NCI-H128 (cell line): Measurements from ENCODE around the gene EPHB1.

ENCODE experiments used
- DNase-seq: peaks from one replicate; lab custom pipeline; 2025; ENCODE audit not compliant: unreplicated experiment; lab: John Stamatoyannopoulos, UW

Gene EPHB1

DNA sequence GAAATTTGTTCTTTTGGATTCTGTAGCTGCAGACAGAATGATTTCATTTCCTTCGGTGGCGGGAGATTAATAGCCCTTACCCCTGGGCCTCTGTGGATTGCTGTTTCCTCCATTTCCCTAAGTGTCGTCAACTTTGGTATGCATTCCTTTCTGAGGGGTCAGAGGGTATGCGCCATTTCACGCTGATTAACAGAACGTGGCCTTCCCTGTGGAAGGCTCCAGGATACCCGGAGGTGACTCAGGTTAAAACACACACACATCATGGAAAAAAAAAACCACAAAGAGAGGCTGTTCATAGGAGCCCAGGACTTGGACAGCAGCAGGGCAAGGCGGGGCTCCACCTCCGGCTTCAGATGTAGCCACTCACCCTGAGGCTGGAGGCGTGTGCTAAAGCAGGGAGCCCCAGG, 51.9 kb downstream of the EPHB1 start:
- no peak for DNase-seq

DNA sequence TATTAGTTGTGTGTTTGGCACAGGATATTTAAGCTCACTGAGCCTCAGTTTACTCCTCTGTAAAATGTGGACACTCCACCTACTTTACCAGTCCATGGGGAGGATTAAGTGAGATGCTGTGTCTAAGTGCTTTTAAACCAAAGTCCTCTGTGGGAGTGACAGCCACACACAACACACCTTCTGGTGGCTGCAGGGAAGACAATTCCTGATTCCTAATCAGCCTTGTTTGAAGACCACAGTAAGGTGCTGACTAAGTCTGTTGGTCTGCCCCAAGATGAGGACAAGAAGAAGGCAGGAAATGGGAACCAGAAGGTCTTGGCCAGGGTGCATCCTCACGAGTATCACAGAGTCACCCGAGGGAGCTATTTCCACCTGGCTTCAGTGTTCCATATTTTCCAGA, 52.3 kb downstream of the EPHB1 start:
- DNase-seq = no peak

DNA sequence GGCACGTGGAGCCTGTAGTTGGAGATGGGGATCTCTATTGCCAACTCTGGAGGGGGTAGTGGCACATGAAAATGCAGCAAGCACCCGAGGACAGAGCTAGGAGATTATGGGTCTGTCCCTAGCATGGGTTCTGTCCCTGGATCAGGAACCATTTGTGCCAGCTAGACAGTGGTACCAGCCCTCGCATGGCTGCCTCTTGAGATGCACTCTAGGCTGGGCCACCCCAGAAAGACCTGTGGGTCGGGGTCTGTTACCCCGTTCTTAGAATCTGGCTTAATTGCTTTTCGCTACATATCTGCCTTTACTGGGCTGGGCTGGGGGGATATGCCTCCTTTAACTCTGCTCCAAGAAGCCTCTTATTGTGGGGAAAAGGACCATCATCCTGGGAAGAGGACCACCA, 54.5 kb downstream of the EPHB1 start:
- DNase-seq = no peak

DNA sequence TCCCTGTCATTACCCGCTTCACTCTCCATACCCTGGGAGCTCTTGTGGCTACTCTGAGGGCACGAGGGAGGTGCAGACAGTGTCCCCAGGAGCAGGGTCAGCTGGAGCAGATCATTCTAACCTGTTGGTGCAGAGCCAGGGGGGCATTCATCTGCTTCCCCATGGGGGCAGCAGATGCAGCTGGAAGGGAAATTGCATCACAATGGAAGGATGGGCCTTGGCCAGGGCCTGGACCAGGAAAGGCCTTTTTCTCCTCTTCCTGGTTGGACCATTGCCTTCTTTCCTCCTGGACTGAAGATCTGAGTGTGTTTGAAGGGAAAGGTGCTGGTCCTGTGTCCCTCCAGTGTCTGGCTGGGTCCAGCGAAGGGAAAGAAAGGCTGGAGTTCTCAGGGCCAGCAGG, 55.7 kb downstream of the EPHB1 start:
- DNase-seq = no peak

DNA sequence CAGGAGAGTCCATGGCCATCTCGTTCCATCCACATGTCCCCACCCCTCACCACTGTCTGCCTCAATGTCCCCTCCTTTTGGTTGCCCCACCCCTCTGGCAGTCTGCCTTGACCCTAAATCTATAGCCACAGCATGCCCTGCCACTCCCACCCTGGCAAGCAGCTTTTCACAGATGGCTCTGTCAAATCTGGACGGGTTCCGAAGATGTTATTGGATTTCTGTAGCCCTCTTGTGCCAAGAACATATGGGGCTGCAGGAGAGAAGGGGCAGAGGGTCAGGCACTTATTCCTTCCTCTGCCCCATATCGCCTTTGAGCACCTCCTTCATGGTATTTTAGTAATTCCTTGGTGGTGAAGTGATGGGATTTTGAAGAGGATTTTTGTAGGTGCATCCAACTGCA, 57.1 kb downstream of the EPHB1 start:
- DNase-seq = no peak

DNA sequence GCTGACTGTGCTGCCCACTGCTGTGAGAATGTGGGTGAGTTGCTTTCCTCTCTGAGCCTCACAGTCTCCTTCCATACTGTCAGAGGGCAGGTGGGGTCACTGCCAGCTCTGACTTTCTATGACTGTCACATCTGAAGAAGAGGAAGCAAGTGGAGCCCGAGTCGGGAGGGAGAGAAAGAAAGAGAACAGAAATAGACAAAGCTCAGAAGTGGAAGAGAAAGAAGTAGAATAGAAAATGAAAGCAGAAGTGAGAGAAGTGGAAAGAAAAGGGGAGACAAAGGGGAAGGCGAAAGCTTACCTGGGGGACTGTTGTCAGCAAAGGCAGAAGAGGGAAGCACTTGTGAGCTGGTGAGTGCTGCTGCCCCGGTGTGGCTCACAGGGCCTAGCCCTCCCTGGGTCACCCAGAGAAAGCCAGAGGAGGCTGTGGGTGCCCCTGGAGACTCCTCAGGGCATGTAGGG, 57.9 kb downstream of the EPHB1 start:
- DNase-seq = no peak

DNA sequence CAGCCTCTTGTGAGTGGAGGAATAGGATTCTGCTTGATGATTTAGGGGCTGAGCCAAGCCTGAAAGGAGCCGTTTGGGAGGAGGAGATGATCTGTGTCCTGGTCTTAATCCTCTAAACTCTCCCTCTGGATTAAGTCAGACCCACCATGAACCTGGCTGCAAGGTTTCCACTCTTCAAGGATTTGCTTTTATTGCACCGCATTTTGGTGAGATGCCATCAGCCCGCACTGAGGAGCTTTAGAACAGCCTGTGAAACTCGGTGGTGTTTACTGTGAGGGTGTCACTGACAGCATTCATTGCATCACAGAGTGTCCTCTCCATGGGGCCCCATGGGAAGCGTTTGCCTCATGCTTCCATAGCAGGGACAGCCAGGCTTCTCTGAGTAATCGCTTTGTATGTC, 59.2 kb downstream of the EPHB1 start:
- no peak for DNase-seq

DNA sequence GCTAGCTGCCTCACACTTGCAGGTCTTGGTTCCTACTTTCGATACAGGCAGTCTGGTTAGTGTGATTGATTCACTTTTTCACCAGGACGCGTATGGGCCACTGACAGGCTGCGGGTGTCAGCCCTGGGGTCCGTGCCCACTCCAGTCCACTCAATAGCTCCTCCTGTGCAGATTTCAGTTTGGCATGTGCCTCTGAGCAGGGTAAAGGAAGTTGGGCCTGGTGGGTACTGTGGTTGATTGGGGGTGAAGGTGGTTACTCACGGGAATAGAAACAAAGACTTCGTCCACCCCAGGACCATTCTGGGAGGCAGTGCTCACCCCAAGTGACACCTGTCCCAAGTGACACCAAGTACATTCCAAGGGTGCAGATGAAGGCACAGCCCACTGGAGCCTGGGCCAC, 62.3 kb downstream of the EPHB1 start:
- no peak for DNase-seq

DNA sequence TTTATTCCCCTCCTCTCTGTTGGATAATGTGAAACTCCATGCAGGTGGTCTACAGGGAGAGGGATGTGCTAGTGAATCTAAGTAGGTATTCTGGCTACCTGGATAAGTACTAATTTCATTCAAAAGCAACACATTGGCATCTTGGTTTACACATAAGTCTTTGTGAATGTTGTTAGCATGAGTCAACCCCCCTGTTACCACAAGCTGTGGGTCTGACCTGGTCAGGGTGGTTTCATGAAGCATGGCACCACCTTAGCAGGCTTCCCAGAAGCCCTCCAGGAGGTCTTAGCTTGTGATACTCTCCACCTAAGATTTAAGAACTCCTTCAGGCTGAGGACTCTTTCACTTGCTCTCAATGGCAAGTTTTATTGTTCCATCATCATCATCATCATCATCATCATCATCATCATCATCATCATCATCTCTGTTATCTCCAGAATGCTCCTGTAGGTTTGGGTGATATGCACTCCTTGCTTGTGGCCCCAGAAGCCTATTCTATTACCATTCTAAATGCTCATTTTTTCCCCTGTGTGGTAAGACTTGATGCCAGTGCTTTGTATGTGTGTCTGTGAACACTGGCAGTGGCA, 62.8 kb downstream of the EPHB1 start:
- no peak for DNase-seq

DNA sequence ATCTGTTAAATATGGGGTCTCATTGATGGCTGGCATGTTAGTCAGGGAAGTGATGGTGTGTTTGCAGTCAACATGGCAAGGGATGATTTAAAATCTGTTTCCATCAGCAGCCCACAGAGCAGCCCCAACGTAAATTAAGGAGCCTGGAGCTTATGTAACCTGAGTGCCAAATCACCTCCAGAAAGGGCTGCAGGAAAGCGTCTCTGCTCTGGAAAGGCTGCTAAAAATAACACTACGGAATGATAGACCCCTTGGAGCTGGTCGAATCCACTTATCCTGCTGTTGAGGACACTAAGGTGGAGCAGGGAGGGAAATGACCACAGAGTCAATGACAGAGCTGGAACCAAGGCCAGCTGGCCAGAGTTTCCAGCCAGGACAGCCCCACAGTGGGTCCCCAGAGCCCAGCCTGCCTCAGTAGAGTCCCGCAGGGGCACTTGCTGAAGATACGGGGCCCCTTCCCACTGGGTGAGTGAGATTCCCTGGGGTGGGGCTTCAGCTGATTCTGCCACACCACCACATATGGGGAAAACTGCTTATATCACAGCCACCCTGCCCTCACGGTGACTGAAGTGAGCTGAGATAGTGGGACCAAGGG, 63.5 kb downstream of the EPHB1 start:
- no peak for DNase-seq

DNA sequence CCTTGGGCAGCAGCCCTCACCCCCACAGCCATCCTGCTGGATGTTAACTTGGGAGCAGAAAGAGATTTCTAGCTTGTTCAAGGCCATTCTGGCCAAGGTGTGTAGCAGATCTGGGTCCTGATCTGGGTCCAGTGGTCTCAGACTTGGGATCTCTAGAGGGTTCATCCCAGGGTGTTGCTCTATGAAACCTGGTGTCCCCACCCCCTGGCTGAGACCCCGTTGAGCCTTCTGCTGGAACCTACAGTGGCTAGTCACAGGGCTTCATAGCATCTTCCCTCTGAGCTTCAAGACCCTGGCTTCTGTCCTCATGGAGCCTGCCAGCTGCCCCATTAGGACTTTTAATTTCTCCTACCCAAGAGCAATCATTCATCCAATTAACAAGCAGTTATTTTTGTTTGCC, 64.3 kb downstream of the EPHB1 start:
- no peak for DNase-seq

DNA sequence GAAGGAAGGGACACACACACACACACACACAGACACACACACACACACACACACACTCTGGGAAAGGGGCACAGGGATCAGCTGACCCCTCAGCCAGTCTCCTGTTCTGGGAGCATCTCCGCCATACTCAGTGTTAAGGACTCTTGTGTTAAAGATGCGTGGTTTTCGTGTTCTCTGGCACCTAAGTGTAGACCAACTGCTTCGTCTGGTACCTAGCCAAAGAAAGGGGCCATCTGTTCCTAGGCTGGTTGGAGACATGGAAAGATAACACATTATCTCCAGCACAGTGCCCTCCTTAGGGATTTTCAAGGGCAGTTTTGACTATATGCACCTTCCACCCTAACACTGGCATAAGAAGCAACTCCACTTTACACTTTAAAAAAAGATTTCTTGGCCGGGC, 65.1 kb downstream of the EPHB1 start:
- DNase-seq = no peak

DNA sequence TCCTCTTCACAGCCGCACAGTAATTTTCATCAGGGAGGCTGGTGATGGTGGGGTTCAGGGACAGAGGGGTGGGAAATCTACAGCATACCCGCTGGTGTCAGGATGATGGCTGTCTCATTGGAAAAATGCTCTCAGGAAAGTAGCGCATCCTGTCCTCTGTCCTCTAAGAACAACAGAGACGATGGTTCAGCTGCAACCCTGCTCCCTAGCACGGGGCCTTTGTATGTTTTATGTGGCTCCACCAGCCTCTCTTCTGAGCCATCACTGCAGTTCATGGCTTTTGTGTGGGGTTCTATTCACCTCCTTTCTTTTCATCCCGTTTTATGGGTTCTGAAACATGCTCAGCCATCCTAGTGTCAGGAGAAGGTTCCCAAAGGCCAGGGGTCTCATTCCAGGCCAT, 68.9 kb downstream of the EPHB1 start:
- no peak for DNase-seq

DNA sequence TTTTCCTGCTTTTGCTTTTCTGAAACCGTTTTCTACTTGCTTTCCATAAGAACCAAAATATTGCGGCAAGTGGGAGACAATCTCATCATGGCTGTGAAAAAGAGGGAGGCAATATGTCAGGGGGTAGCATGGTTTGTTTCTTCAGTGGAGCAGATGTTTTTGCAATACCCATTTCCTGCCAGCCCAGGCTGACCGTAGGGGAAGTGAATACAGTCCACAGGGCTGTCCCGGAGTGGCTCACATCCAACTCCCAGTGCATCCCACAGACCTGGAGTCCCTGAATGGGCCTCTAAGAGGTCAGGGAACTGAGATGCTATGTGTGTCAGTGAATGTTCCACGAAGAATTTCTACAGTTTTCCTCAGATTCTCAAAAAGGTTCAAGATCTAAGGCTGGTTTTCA, 69.6 kb downstream of the EPHB1 start:
- no peak for DNase-seq

DNA sequence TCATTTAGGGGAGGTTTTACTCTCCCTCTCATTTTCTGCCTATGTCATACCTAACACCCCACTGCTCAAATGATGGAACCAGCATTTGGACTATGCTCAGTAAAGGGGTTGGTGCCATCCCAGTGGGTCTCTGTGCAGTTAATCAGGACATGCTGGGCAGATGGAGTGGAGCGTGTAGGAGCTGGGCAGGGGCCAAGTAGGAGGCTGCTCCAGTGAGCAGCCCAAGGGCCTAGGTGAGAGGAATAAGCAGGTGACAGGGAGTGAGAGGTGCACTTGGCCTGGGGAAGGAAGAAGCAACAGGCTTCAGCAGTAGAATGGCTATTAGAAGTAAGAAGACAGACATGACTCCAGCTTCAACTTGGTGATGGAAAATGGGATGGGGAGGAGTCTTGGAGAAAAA, 72.2 kb downstream of the EPHB1 start:
- DNase-seq = no peak

DNA sequence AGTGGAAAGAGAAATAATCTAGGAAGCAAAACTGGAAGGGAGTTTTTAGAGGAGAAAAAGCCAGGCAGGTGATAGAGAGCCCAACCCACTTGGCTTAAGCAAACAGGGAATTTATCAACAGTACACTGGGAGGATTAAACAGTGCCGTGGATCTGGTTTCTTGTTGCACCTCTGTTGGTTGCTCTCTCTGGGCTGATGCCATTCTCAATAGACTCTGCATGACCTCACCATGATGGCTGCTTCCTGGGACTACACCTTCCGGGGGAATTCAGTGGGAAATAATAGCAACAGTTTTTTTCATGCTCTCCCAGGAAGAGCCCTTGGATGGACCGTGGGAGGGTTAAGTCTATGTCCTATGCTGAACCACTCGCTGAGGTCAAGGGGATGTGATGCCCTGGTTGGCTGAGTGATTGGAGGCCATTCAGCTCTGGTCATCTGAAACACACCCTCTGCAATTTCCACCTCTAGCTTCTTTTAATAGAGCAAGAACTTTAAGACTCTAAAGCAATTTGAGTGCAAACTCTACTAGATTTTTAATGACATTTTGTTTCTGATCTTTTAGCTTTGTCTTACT, 74.2 kb downstream of the EPHB1 start:
- no peak for DNase-seq

DNA sequence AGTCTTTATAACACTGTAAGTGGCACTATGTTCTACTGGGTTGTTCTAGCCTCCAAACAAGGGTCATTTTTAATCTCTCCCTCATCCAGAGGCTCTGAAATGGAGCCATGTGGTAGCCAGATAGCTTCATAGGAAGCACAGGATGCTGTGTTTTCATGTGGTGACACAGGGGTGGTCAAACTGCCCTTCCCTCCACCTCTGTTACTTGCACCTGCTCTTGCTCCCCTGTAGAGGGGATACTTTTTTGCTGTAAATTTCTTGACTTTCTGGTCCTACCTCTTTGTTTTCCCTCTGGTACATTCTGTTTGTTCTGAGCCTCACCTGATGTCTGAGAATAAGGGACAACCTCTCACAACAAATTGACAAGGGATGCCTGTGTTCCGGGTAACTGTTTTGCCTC, 76.8 kb downstream of the EPHB1 start:
- DNase-seq = no peak

DNA sequence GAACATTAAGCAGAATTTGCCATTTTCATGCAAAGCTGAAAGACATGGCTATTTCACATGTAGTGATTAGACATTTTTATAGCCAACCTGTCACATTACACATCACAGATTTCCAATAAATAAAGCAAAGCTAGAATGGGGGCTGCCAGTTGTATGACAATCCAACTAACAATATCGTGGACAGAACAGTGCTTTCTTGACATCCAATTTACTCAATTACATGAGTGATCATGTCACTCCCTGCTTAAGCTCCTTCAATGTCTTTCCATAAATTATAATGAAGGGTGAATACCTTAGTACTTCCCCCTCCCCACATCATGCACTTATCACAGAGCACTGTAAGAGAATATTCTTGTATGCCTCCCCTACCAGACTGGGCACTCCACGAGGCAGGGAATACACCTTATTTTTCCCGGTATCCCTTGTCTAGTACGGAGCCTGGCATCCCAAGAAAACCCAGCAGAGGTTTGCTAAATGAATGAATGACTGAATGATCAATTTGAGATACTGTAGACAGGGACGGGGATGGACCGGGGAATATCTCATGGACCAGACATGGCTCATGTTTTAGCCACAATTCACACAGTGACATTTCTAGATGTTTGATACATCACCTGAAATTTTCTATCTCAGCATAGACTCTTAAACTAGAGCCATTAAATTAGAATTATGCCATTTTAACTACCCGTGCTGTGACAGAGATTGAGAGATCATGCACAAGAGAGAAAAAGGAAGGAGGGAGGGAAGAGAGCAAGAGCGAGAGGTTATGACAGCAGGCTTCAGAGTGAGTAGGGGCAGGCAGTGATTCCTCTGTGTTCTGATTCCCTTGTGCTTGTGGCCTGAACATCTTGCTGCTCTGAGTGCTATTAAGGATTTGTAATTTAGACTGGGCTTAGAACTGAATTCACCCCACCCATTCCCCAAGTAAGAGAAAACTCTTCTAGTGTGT, 77.7 kb downstream of the EPHB1 start:
- DNase-seq = no peak

DNA sequence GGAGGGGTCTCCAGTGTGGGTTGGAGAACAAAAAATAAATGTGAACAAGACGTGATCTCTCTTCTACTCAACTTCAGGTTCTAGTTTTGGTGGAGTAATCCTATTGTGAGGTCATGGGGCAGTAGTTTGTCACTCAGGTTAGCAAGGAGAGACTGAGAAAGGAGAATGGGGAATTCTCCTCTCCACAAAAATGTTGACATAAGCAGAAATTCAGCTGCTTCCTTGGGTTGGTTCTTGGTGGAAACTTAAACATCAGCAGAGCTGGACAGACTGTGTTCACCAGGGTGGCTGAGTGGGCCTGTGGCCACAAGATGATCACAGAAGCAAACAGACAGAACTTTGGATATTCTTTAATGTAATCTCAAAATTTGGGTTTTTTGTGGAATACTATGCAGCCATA, 78.7 kb downstream of the EPHB1 start:
- no peak for DNase-seq

DNA sequence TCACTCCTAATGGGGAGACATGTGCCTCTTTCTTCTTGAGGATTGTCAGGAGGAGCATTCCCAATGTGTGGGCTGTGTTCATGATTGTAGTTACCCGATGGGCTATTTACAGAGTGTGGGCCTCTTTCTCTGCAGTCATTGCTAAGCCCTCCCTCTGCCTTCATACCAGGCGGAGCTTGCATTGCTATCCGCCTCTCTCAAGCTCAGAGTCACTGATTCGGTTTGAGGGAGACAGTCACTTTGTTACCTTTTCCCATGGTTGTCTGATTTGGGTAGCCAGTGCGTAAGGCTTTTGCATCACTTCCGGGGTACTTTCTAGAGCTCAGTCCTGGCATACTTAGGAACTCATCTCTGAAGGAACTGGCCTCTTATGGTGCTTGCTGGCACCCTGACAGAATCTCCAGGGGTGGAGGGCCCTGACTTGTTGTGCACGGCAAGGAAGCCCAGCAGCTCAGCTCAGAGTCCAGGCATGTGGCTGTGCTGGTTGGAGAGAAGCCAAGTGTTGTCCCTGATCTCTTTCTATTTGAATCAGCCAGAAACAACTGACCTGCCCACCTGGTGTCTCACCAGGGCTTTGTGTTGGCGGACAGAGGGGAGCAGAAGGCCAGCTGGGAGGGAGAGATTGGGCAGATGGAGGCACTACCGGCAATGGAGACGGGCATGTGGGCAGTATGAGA, 79.8 kb downstream of the EPHB1 start:
- DNase-seq = no peak

DNA sequence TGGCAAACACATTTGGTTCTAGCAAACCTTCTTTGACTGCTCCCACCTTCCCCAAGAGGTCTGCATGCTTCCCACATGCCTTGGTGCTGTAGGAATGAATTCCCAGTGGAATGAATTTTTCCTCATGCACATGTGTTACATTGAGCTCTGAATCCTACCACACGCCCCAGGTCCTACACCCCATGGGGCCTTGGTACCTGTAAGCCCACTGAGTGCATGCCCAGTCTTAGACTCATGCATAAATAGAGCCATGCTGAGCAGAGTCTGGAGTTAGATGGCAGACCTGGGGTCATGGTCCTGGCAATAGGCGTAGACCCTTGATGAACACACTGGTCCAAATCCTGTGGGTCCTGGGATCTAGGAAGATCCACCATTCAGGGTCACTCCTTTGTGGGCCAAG, 81.8 kb downstream of the EPHB1 start:
- no peak for DNase-seq
